Lung (tissue), 12 donors: ENCODE measurements around the gene FLRT2. TPM values are rescaled to one million over a fixed set of nuclear protein-coding genes. Genes with fewer than 3 reads are reported as not detected.

ENCODE experiments used
- ATAC-seq: fragments of 200-7000 bp; cut with Tn5 transposase; one replicate; pipeline ENCODE4 v1.9.1; 2020; ENCODE audit warnings: moderate number of reproducible peaks; ENCODE audit not compliant: insufficient read depth, low FRiP score
- DNase-seq, 3 donors: peaks; one replicate each; pipeline ENCODE4 v3.0.0-alpha.2; 2013 to 2017
- H3K27ac ChIP-seq, 2 donors: one replicate each; pipeline ENCODE4 v1.5.1; 2013; ENCODE audit warnings: mild to moderate bottlenecking in 2 of 2, moderate library complexity in 2 of 2, control low read depth in 1 of 2, inconsistent platforms in 1 of 2, low read depth in 1 of 2, low read length in 1 of 2
- H3K27me3 ChIP-seq, 3 donors: one replicate each; pipeline ENCODE4 v1.5.1; 2013; ENCODE audit warnings: low read length in 2 of 3; ENCODE audit not compliant: control insufficient read depth in 3 of 3, insufficient read depth in 3 of 3
- H3K36me3 ChIP-seq, 4 donors: one replicate each; pipeline ENCODE4 v1.5.1; 2013; ENCODE audit warnings: low read length in 4 of 4, mild to moderate bottlenecking in 1 of 4, moderate library complexity in 1 of 4; ENCODE audit not compliant: control insufficient read depth in 4 of 4, insufficient read depth in 4 of 4
- H3K4me1 ChIP-seq, 5 donors: one replicate each; pipeline ENCODE4 v1.5.1; 2013; ENCODE audit warnings: low read length in 5 of 5, mild to moderate bottlenecking in 2 of 5, moderate library complexity in 1 of 5; ENCODE audit not compliant: control insufficient read depth in 5 of 5, insufficient read depth in 5 of 5
- H3K4me3 ChIP-seq: one replicate; pipeline ENCODE4 v1.5.1; 2013; ENCODE audit warnings: mild to moderate bottlenecking, control low read depth, moderate library complexity
- H3K9ac ChIP-seq, 2 donors: one replicate each; pipeline ENCODE4 v1.5.1; 2013; ENCODE audit warnings: low read length in 2 of 2, control low read depth in 1 of 2; ENCODE audit not compliant: insufficient read depth in 1 of 2
- H3K9me3 ChIP-seq, 4 donors: one replicate each; pipeline ENCODE4 v1.5.1; 2013; ENCODE audit warnings: low read length in 3 of 4, mild to moderate bottlenecking in 1 of 4, moderate library complexity in 1 of 4; ENCODE audit not compliant: control insufficient read depth in 4 of 4, insufficient read depth in 3 of 4
- WGBS, 2 donors: extraction: QIAGEN DNeasy Blood & Tissue Kit; methylation state at CpG; one replicate each; pipeline ENCODE4 v1.1.7; 2013; 5-methylcytosine and 5-hydroxymethylcytosine counted together
- polyA plus RNA-seq, 2 donors: library from polyadenylated mRNA; stranded (reverse); fragments of 200-250 nt; gene quantifications; one replicate each; pipeline ENCODE4 v1.2.1, GENCODE V29; 2013
- total RNA-seq, 2 donors: library from RNA; depleted of rRNA in 1 of 2; stranded (reverse); fragments of >200 nt in 1 of 2; gene quantifications; one replicate each; pipeline ENCODE4 v1.2.1, GENCODE V29; 2014 to 2021
- TF ChIP-seq, protein P1 (sequence below): IDR thresholded peaks from 2 replicates; pipeline ENCODE4 v1.5.1; 2012; ENCODE audit warnings: mild to moderate bottlenecking; ENCODE audit errors: control extremely low read depth, extremely low read depth
- donor health status: control.
- donor health status: control.
- donor health status: Bipolar disorder and iron deficiency.
- donor health status: healthy.
- donor health status: DM: yes; HTN: yes; CAD: no.

Gene FLRT2
- total and polyA plus RNA-seq, 4 donors = 1.2 to 53.7 (median 8.8) TPM

DNA sequence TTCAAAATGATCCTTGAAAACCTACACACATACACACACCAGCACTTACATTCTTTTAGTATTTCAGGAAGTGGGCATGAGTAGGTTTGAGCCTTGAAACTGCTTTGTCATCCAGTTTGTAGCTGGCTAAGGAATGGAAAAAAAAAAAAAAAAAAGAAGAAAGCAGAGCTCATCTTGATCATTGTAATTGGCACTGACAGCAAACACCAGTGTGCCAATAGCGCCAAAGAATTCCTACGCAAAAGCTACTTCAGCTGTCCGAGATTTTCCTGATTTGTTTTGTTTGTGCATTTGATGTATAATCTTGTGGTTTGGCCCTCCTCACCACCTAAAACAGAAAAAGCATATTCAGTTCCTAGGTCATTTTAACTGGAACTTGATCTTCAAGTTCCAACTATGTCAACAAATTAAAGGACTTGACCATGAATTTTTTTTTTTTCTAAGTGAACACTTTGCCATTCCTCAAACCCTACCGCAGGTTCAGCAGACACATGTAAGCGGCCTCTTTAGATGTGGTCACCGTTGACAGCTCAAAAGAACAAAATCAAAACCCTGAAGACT is 57.3 kb downstream of the FLRT2 start:
- peak; percentile 81 for ATAC-seq

DNA sequence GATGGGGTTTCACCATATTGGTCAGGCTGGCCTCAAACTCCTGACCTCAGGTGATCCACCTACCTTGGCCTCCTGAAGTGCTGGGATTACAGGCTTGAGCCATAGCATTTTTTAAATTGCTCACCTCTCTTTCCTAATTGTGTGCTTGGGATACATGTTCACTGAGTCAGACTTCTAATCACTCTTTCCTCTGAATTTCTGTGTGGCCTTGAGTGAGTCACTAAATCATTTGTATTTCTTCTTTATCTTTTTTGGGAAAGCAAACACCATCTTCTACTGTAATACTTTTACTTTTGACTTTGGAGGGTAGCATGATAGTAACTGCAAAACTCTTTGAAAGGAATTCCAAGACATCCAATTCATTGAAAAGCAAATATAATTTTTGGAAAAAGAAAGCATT is 60.8 kb downstream of the FLRT2 start:
- Histone ChIP-seq H3K4me1 (peaks cover 0 to 2% (median 0%) of the 10 kb centered on the region in 5 donors), H3K27ac (no peak overlapping the region), H3K9ac (no peak overlapping the region), H3K27me3 (no peaks in the 10 kb centered on the region), H3K4me3 (no peak overlapping the region), H3K36me3 (no peaks in the 10 kb centered on the region), H3K9me3 (no peaks in the 10 kb centered on the region)
- TF ChIP-seq, protein P1, sequence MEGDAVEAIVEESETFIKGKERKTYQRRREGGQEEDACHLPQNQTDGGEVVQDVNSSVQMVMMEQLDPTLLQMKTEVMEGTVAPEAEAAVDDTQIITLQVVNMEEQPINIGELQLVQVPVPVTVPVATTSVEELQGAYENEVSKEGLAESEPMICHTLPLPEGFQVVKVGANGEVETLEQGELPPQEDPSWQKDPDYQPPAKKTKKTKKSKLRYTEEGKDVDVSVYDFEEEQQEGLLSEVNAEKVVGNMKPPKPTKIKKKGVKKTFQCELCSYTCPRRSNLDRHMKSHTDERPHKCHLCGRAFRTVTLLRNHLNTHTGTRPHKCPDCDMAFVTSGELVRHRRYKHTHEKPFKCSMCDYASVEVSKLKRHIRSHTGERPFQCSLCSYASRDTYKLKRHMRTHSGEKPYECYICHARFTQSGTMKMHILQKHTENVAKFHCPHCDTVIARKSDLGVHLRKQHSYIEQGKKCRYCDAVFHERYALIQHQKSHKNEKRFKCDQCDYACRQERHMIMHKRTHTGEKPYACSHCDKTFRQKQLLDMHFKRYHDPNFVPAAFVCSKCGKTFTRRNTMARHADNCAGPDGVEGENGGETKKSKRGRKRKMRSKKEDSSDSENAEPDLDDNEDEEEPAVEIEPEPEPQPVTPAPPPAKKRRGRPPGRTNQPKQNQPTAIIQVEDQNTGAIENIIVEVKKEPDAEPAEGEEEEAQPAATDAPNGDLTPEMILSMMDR = no peak
- no peak for ATAC-seq
- DNase-seq = no peak

More for the DNA sequence above, 57.3 kb downstream of the FLRT2 start:
- no peaks in the 10 kb centered on the region for H3K36me3 ChIP-seq
- TF ChIP-seq, protein P1 = no peak
- no peak overlapping the region for H3K4me3 ChIP-seq
- H3K9ac ChIP-seq = no peak overlapping the region
- no peaks in the 10 kb centered on the region for H3K27me3 ChIP-seq
- DNase-seq = peak in 2 of 3 donors; percentile 29 to 56
- H3K4me1 ChIP-seq = peaks cover 0 to 5% (median 2%) of the 10 kb centered on the region in 5 donors
- H3K9me3 ChIP-seq = no peaks in the 10 kb centered on the region
- WGBS, 2 donors = 38 to 43% methylated on average over 6 of the region's 6 CpGs
- H3K27ac ChIP-seq = no peak overlapping the region

DNA sequence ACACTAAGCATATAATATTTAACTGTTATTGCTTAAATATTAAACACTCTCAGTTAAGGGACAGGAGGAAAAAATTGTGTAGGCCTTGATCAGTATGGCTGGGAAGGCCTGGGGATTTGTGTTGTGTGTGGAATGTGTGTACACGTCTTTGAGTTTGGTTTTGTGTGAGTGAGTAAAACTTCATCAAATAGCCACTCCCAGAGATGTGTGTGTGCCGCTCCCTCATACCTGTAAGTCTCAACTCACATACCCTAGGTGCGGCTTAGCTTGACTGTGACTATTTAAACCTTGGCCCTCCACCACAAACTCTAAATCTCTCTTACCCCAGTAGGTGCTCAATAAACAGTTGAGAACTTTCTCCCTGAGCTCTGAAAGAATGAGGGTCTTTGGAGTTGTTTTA is 64.3 kb downstream of the FLRT2 start:
- ATAC-seq = no peak
- H3K9me3 ChIP-seq = no peaks in the 10 kb centered on the region
- no peaks in the 10 kb centered on the region for H3K36me3 ChIP-seq
- no peaks in the 10 kb centered on the region for H3K4me1 ChIP-seq
- 97 to 99% methylated on average over 3 of the region's 3 CpGs for WGBS, 2 donors
- TF ChIP-seq, protein P1 = no peak
- no peak overlapping the region for H3K4me3 ChIP-seq
- DNase-seq = no peak
- H3K27ac ChIP-seq = no peak overlapping the region
- no peaks in the 10 kb centered on the region for H3K27me3 ChIP-seq
- H3K9ac ChIP-seq = no peak overlapping the region

DNA sequence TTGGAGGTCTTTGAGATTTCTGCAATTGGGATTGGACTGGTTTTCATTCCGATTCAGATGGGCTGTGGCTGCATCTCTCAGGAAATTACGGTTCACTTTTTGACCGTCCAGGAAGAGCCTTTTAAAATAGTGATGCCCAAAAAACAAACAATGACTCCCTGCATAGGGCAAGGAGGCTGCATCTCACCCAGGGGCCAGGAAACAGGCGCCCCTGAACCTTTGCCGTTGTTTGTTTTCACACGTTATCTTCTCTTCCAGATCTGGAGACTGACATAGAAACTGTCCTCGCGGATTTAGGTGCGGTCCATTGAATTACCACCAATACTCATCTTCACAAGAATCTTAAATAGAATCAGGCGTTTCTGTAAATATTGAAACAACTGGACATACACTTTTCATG is 66.0 kb downstream of the FLRT2 start:
- H3K4me1 ChIP-seq = no peaks in the 10 kb centered on the region
- no peaks in the 10 kb centered on the region for H3K27me3 ChIP-seq
- no peak for ATAC-seq

More for the DNA sequence above, 66.0 kb downstream of the FLRT2 start:
- H3K27ac ChIP-seq = no peak overlapping the region
- H3K4me3 ChIP-seq = no peak overlapping the region
- WGBS, 2 donors = 69 to 84% methylated on average over 10 of the region's 10 CpGs
- no peak overlapping the region for H3K9ac ChIP-seq
- H3K36me3 ChIP-seq = no peaks in the 10 kb centered on the region
- DNase-seq = no peak
- no peaks in the 10 kb centered on the region for H3K9me3 ChIP-seq
- TF ChIP-seq, protein P1 = no peak
